Duodenal mucosa (tissue), 2 donors: ENCODE measurements around the gene MN1.

Source experiments
- H3K27ac ChIP-seq: one replicate; pipeline ENCODE4 v1.7.0; 2013; ENCODE audit warnings: low read depth, low read length
- H3K27me3 ChIP-seq, 2 donors: one replicate each; pipeline ENCODE4 v1.7.0; 2013; ENCODE audit warnings: low read length in 2 of 2, control low read depth in 1 of 2; ENCODE audit not compliant: insufficient read depth in 2 of 2, control insufficient read depth in 1 of 2
- H3K36me3 ChIP-seq, 2 donors: one replicate each; pipeline ENCODE4 v1.7.0; 2013; ENCODE audit warnings: low read length in 2 of 2, control low read depth in 1 of 2; ENCODE audit not compliant: insufficient read depth in 2 of 2, control insufficient read depth in 1 of 2
- H3K4me1 ChIP-seq, 2 donors: one replicate each; pipeline ENCODE4 v1.7.0; 2013; ENCODE audit warnings: low read length in 2 of 2, control low read depth in 1 of 2; ENCODE audit not compliant: insufficient read depth in 2 of 2, control insufficient read depth in 1 of 2
- H3K4me3 ChIP-seq, 2 donors: one replicate each; pipeline ENCODE4 v1.7.0; 2013; ENCODE audit warnings: low read length in 2 of 2, low read depth in 1 of 2
- H3K9ac ChIP-seq, 2 donors: one replicate each; pipeline ENCODE4 v1.7.0; 2013; ENCODE audit warnings: low read length in 2 of 2, low read depth in 1 of 2
- H3K9me3 ChIP-seq, 2 donors: one replicate each; pipeline ENCODE4 v1.7.0; 2013; ENCODE audit warnings: low read length in 2 of 2, control low read depth in 1 of 2; ENCODE audit not compliant: control insufficient read depth in 1 of 2

Gene MN1

GRCh38 chr22:27827604-27828587 is 26.3 kb upstream of the MN1 start:
- Histone ChIP-seq H3K4me3 (no peak overlapping the region), H3K9ac (no peak overlapping the region), H3K4me1 (no peaks in the 10 kb centered on the region), H3K9me3 (no peaks in the 10 kb centered on the region), H3K36me3 (no peaks in the 10 kb centered on the region), H3K27ac (no peak overlapping the region), H3K27me3 (no peaks in the 10 kb centered on the region)

GRCh38 chr22:27825174-27825573 is 23.6 kb upstream of the MN1 start:
- H3K4me3 ChIP-seq, result no peak overlapping the region
- H3K36me3 ChIP-seq, result no peaks in the 10 kb centered on the region
- H3K4me1 ChIP-seq, result no peaks in the 10 kb centered on the region
- no peak overlapping the region for H3K9ac ChIP-seq
- no peak overlapping the region for H3K27ac ChIP-seq
- H3K9me3 ChIP-seq, result no peaks in the 10 kb centered on the region
- H3K27me3 ChIP-seq, result no peaks in the 10 kb centered on the region

- no peak overlapping the region for H3K4me3 ChIP-seq
- H3K27me3 ChIP-seq, result no peaks in the 10 kb centered on the region
- H3K4me1 ChIP-seq, result no peaks in the 10 kb centered on the region
- H3K27ac ChIP-seq, result no peak overlapping the region
- H3K9me3 ChIP-seq, result no peaks in the 10 kb centered on the region
- H3K9ac ChIP-seq, result no peak overlapping the region
- no peaks in the 10 kb centered on the region for H3K36me3 ChIP-seq
These were observed 21.7 kb upstream of the MN1 start for GRCh38 chr22:27823221-27823620.

GRCh38 chr22:27820896-27821866 is 19.6 kb upstream of the MN1 start:
- no peak overlapping the region for H3K4me3 ChIP-seq
- no peaks in the 10 kb centered on the region for H3K4me1 ChIP-seq
- no peak overlapping the region for H3K27ac ChIP-seq
- no peak overlapping the region for H3K9ac ChIP-seq
- H3K27me3 ChIP-seq, result no peaks in the 10 kb centered on the region
- no peaks in the 10 kb centered on the region for H3K36me3 ChIP-seq
- no peaks in the 10 kb centered on the region for H3K9me3 ChIP-seq

GRCh38 chr22:27816552-27816951 is 15.0 kb upstream of the MN1 start:
- no peaks in the 10 kb centered on the region for H3K4me1 ChIP-seq
- no peak overlapping the region for H3K4me3 ChIP-seq
- no peak overlapping the region for H3K27ac ChIP-seq

GRCh38 chr22:27815826-27816530 is 14.4 kb upstream of the MN1 start:
- Histone ChIP-seq H3K9ac (no peak overlapping the region), H3K27ac (no peak overlapping the region)

More at GRCh38 chr22:27816552-27816951, 15.0 kb upstream of the MN1 start:
- H3K9me3 ChIP-seq, result no peaks in the 10 kb centered on the region
- no peaks in the 10 kb centered on the region for H3K36me3 ChIP-seq
- H3K9ac ChIP-seq, result no peak overlapping the region
- no peaks in the 10 kb centered on the region for H3K27me3 ChIP-seq

GRCh38 chr22:27814993-27815392 is 13.4 kb upstream of the MN1 start:
- Histone ChIP-seq H3K4me3 (no peak overlapping the region), H3K36me3 (no peaks in the 10 kb centered on the region), H3K9ac (no peak overlapping the region), H3K9me3 (no peaks in the 10 kb centered on the region), H3K27me3 (no peaks in the 10 kb centered on the region), H3K4me1 (peaks cover 0 to 8% of the 10 kb centered on the region in 2 donors), H3K27ac (no peak overlapping the region)

More at GRCh38 chr22:27815826-27816530, 14.4 kb upstream of the MN1 start:
- Histone ChIP-seq H3K4me1 (peaks cover 0 to under 1% of the 10 kb centered on the region in 2 donors), H3K27me3 (no peaks in the 10 kb centered on the region), H3K9me3 (no peaks in the 10 kb centered on the region), H3K4me3 (no peak overlapping the region), H3K36me3 (no peaks in the 10 kb centered on the region)

GRCh38 chr22:27811778-27812177 is 10.2 kb upstream of the MN1 start:
- no peaks in the 10 kb centered on the region for H3K9me3 ChIP-seq
- no peaks in the 10 kb centered on the region for H3K27me3 ChIP-seq
- no peak overlapping the region for H3K27ac ChIP-seq
- peaks cover 0 to 8% of the 10 kb centered on the region in 2 donors for H3K4me1 ChIP-seq
- H3K36me3 ChIP-seq, result no peaks in the 10 kb centered on the region
- no peak overlapping the region for H3K9ac ChIP-seq
- H3K4me3 ChIP-seq, result no peak overlapping the region

- H3K4me3 ChIP-seq, result no peak overlapping the region
- H3K9ac ChIP-seq, result no peak overlapping the region
- peaks cover 0 to 8% of the 10 kb centered on the region in 2 donors for H3K4me1 ChIP-seq
- no peak overlapping the region for H3K27ac ChIP-seq
- H3K9me3 ChIP-seq, result no peaks in the 10 kb centered on the region
- H3K27me3 ChIP-seq, result no peaks in the 10 kb centered on the region
- no peaks in the 10 kb centered on the region for H3K36me3 ChIP-seq
These were observed 9.1 kb upstream of the MN1 start for GRCh38 chr22:27810609-27811151.
